Spleen (tissue), 11 donors: ENCODE data around the gene TUBGCP6. TPM values are rescaled to one million over a fixed set of nuclear protein-coding genes. Genes with fewer than 3 reads are reported as not detected.

Source experiments
- DNase-seq: peaks from one replicate; pipeline ENCODE4 v3.0.0-alpha.2; 2020
- H3K27ac ChIP-seq, 8 donors: fragments of 200-600 bp; sonication (generic) in 7 of 8; 1 replicate in 4 of 8; 2 replicates in 4 of 8; pipeline versions ENCODE4 v1.5.0 to v1.8.0; 2016 to 2021; ENCODE audit warnings: inconsistent platforms in 4 of 8, mild to moderate bottlenecking in 4 of 8, moderate library complexity in 1 of 8
- H3K27me3 ChIP-seq, 7 donors: fragments of 200-600 bp; sonication (generic) in 6 of 7; replicated peaks in 1 of 7; 1 replicate in 4 of 7; 2 replicates in 3 of 7; pipeline versions ENCODE4 v1.5.0 to v1.8.0; 2016 to 2021; ENCODE audit warnings: inconsistent platforms in 3 of 7, mild to moderate bottlenecking in 1 of 7
- H3K36me3 ChIP-seq, 6 donors: fragments of 200-600 bp; sonication (generic) in 5 of 6; 1 replicate in 4 of 6; 2 replicates in 2 of 6; pipeline versions ENCODE4 v1.5.0 to v1.8.0; 2016 to 2021; ENCODE audit warnings: inconsistent platforms in 2 of 6
- H3K4me1 ChIP-seq, 6 donors: fragments of 200-600 bp; sonication (generic) in 5 of 6; 1 replicate in 3 of 6; 2 replicates in 3 of 6; pipeline versions ENCODE4 v1.5.0 to v1.8.0; 2016 to 2021; ENCODE audit warnings: inconsistent platforms in 3 of 6
- H3K4me3 ChIP-seq, 8 donors: fragments of 200-600 bp; sonication (generic) in 7 of 8; 1 replicate in 4 of 8; 2 replicates in 4 of 8; pipeline versions ENCODE4 v1.5.0 to v1.8.0; 2016 to 2021; ENCODE audit warnings: inconsistent platforms in 4 of 8, mild to moderate bottlenecking in 4 of 8, moderate library complexity in 2 of 8
- H3K9me3 ChIP-seq, 8 donors: fragments of 200-600 bp; sonication (generic) in 7 of 8; 1 replicate in 4 of 8; 2 replicates in 4 of 8; pipeline versions ENCODE4 v1.5.0 to v1.8.0; 2016 to 2021; ENCODE audit warnings: inconsistent platforms in 4 of 8
- POLR2A ChIP-seq, 3 donors: fragments of 450-650 bp; IDR thresholded peaks; one replicate each; pipeline ENCODE4 v1.5.1; 2017; ENCODE audit warnings: antibody characterized with exemption in 3 of 3, mild to moderate bottlenecking in 1 of 3
- POLR2AphosphoS5 ChIP-seq, 3 donors: sonication (generic); formaldehyde crosslinking; IDR thresholded peaks; one replicate each; pipeline ENCODE4 v1.5.1; 2017; ENCODE audit warnings: antibody characterized with exemption in 3 of 3
- WGBS, 5 donors: extraction: QIAGEN DNeasy Blood & Tissue Kit in 3 of 5; methylation state at CpG; one replicate each; pipeline versions ENCODE4 v1.1.5 to v1.1.7; 2013 to 2018; 5-methylcytosine and 5-hydroxymethylcytosine counted together
- intact Hi-C: fragments of 100-400 bp; cut with DNase I; formaldehyde crosslinking; loops from one replicate; pipeline ENCODE4 v1.15.0; 2023; ENCODE audit warnings: low total_unique reads
- polyA plus RNA-seq, 3 donors: library from polyadenylated mRNA; stranded (reverse); fragments of 200-250 nt; gene quantifications; one replicate each; pipeline ENCODE4 v1.2.1, GENCODE V29; 2013
- total RNA-seq, 7 donors: library from RNA; depleted of rRNA in 3 of 7; stranded (reverse); fragments of >200 nt in 3 of 7; fragmentation: NEBNext Ultra II Directional in 4 of 7; extraction: Animal tissue kit (Norgen Biotek cat#: 25700) in 4 of 7; gene quantifications; one replicate each; pipeline versions ENCODE4 v1.1.0 to v1.2.1, GENCODE V29; 2016 to 2021
- TF ChIP-seq, protein P1 (sequence below), 11 experiments: fragments of 200-600 bp in 7 of 11; fragments of 450-650 bp in 4 of 11; sonication (generic) in 4 of 11; IDR thresholded peaks in 8 of 11; conservative IDR thresholded peaks in 3 of 11; 1 replicate in 7 of 11; 2 replicates in 4 of 11; pipeline versions ENCODE4 v1.4.0 to v1.8.0; 2016 to 2021; ENCODE audit warnings: antibody characterized with exemption in 11 of 11, inconsistent platforms in 4 of 11, mild to moderate bottlenecking in 1 of 11
- donor health status: healthy with polysubstance abuse.
- donor health status: DM: no; HTN: no; CAD: no; lungs with moderate emphysema.
- donor health status: DM: no; HTN: no; CAD: no.
- donor health status: Bipolar disorder and iron deficiency.
- donor health status: healthy.
- donor health status: DM: no; HTN: no; CAD: no.
- donor health status: DM: yes; HTN: yes; CAD: no.

TUBGCP6 gene
- total and polyA plus RNA-seq, 10 donors: 36.0 to 98.0 (median 69.3) TPM

DNA sequence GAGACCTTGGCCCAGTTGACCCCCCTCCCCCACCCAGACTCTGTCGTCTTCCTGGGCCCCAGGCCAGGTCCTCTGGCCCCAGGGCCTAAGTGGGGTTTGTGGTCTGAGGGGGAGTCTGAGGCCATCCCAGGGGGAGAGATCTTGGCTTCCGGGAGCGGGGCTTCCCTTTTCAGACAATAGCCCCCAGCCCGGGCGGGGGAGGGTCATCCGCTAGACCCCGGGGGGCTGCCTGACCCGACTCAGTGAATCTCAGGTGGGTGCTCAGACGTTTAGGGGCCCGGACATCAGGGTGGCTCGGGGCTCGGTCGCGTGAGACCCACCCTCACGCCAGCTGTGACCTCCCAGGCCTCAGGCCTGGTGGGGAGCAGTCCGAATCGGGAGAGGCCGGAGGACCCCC, 24.7 kb upstream of the TUBGCP6 start:
- Histone ChIP-seq H3K4me1 (peaks cover 18 to 68% (median 52%) of the 10 kb centered on the region in 6 donors), H3K9me3 (peaks cover 0 to 8% (median 0%) of the 10 kb centered on the region in 8 donors), H3K36me3 (peaks cover 0 to 12% (median 0%) of the 10 kb centered on the region in 6 donors), H3K27me3 (peaks cover 0 to 69% (median 18%) of the 10 kb centered on the region in 7 donors), H3K27ac (peak overlapping the region in 7 of 8 donors; percentile 51 to 78 (median 65)), H3K4me3 (peak overlapping the region; percentile 33 to 77 (median 55))
- TF ChIP-seq, protein P1, sequence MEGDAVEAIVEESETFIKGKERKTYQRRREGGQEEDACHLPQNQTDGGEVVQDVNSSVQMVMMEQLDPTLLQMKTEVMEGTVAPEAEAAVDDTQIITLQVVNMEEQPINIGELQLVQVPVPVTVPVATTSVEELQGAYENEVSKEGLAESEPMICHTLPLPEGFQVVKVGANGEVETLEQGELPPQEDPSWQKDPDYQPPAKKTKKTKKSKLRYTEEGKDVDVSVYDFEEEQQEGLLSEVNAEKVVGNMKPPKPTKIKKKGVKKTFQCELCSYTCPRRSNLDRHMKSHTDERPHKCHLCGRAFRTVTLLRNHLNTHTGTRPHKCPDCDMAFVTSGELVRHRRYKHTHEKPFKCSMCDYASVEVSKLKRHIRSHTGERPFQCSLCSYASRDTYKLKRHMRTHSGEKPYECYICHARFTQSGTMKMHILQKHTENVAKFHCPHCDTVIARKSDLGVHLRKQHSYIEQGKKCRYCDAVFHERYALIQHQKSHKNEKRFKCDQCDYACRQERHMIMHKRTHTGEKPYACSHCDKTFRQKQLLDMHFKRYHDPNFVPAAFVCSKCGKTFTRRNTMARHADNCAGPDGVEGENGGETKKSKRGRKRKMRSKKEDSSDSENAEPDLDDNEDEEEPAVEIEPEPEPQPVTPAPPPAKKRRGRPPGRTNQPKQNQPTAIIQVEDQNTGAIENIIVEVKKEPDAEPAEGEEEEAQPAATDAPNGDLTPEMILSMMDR (IDR thresholded peaks at IDR 0.05 in 8 of 11, conservative IDR thresholded peaks at IDR 0.05 in 3 of 11): no peak
- TF ChIP-seq POLR2AphosphoS5 (IDR thresholded peaks at IDR 0.05) (no peak), POLR2A (IDR thresholded peaks at IDR 0.05) (no peak)
- intact Hi-C loops: no loop called here
- WGBS, 5 donors: 0 to 9% (median 6%) methylated on average over 1 to 18 of the region's 18 CpGs
- no peak for DNase-seq

DNA sequence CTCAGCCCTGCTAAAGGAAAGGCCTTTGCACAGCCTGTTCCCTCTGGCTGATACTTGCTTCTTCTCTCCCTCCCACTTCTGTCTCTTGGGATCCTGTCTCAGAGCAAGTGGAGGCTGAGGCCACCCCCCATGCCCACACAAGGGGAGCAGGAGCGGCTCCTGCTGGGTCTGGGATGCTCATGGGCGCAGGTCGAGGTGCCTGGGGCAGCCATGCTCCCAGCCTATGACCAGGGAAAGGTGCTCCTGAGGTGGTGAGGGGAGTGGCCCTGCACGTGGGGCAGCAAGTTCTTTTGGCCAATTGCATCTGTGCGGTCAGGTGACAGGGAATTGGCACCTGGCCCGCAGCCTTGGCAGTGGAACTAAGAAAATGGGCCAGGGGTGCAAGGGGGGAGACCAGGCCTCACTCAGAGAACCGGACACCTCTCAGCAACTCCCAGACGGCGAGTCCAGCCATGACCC, 23.9 kb upstream of the TUBGCP6 start:
- Histone ChIP-seq H3K9me3 (peaks cover 0 to 8% (median 0%) of the 10 kb centered on the region in 8 donors), H3K4me1 (peaks cover 18 to 61% (median 49%) of the 10 kb centered on the region in 6 donors), H3K4me3 (peak overlapping the region in 1 of 8 donors; percentile 77), H3K27ac (peak overlapping the region in 2 of 8 donors; percentile 65), H3K36me3 (peaks cover 0 to 5% (median 0%) of the 10 kb centered on the region in 6 donors), H3K27me3 (peaks cover 0 to 75% (median 18%) of the 10 kb centered on the region in 7 donors)
- TF ChIP-seq, protein P1 (IDR thresholded peaks at IDR 0.05 in 8 of 11, conservative IDR thresholded peaks at IDR 0.05 in 3 of 11): no peak
- TF ChIP-seq POLR2AphosphoS5 (IDR thresholded peaks at IDR 0.05) (no peak), POLR2A (IDR thresholded peaks at IDR 0.05) (no peak)
- intact Hi-C loops: no loop called here
- WGBS, 5 donors: 65 to 83% (median 75%) methylated on average over 6 to 9 of the region's 9 CpGs
- no peak for DNase-seq

DNA sequence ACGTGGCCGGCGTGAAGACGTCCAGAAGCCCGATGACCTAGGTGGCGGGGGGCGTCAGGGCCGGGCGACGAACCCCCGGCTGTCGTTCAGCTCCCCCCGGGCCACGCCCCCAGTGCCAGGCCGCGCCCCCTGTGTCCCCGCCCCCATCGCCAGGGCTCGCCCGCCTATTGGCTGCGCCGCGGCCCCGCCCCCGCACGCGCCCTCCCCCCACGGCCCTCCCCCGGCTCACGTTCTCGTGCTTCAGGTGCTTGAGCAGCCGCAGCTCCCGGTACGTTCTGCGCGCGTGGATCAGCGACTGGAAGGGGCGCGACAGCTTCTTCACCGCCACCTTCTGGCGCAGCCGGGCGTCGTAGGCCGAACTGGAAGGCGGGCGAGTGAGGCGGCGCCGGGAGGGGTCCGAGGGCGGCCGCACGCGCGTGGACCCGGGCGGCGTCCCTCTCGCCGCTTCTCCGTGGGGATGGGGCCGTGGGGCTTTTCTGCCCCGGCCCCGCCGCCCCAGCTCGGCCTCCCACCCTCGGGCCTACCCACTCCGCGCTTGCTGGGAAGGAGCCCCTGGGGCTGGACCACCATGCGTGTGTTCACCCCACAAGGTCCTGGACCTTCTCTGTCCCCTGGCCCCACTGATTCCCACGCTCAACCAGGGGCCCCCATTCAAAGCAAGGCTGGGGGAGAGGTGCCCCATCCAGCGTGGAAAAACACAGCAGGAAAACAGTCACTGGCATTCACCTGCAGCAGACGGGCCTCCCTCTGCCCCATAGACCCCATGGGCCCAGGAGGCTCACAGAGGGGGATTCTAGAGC, 23.0 kb upstream of the TUBGCP6 start:
- TF ChIP-seq, protein P1 (IDR thresholded peaks at IDR 0.05 in 8 of 11, conservative IDR thresholded peaks at IDR 0.05 in 3 of 11): peak in 2 of 11 experiments; percentile 11 to 31
- peak in 1 of 3 donors; percentile 19 for TF ChIP-seq POLR2AphosphoS5 (IDR thresholded peaks at IDR 0.05)
- no peak for TF ChIP-seq POLR2A (IDR thresholded peaks at IDR 0.05)
- 18 to 44% (median 36%) methylated on average over 15 to 75 of the region's 75 CpGs for WGBS, 5 donors
- no peak for DNase-seq
- peaks cover 0 to 8% (median 0%) of the 10 kb centered on the region in 8 donors for H3K9me3 ChIP-seq
- H3K36me3 ChIP-seq: peaks cover 0 to 5% (median 0%) of the 10 kb centered on the region in 6 donors
- H3K27ac ChIP-seq: no peak overlapping the region
- H3K27me3 ChIP-seq: peaks cover 0 to 81% (median 18%) of the 10 kb centered on the region in 7 donors
- H3K4me3 ChIP-seq: peak overlapping the region in 2 of 8 donors; percentile 14 to 43
- H3K4me1 ChIP-seq: peaks cover 18 to 61% (median 47%) of the 10 kb centered on the region in 6 donors
- intact Hi-C loops: no loop called here

DNA sequence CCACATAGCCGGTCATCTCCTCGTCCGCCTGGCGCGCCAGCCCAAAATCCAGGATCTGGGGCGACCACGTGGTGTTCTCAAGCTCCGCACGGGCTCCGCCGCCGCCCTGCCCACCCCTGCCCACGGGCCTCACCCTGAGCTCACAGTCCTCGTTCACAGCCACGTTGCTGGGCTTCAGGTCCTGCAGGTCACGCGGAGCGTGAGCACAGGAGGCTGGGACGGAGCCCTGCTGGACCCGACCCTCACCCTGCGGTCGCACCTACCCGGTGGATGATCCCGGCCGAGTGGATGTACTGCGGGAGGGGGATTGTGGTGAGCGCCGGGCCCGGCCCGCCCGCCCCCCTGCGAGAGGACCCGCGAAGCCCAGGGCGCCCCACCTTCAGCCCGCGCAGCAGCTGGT, 22.2 kb upstream of the TUBGCP6 start:
- Histone ChIP-seq H3K27me3 (peaks cover 0 to 81% (median 24%) of the 10 kb centered on the region in 7 donors), H3K27ac (no peak overlapping the region), H3K9me3 (peaks cover 0 to 8% (median 0%) of the 10 kb centered on the region in 8 donors), H3K36me3 (peaks cover 0 to 5% (median 0%) of the 10 kb centered on the region in 6 donors), H3K4me3 (no peak overlapping the region), H3K4me1 (peaks cover 17 to 61% (median 45%) of the 10 kb centered on the region in 6 donors)
- 82 to 100% (median 86%) methylated on average over 1 to 37 of the region's 37 CpGs for WGBS, 5 donors
- no peak for DNase-seq
- intact Hi-C loops: no loop called here
- TF ChIP-seq, protein P1 (IDR thresholded peaks at IDR 0.05 in 8 of 11, conservative IDR thresholded peaks at IDR 0.05 in 3 of 11): no peak
- no peak for TF ChIP-seq POLR2A (IDR thresholded peaks at IDR 0.05)
- TF ChIP-seq POLR2AphosphoS5 (IDR thresholded peaks at IDR 0.05): no peak
